GM12865 (cell line): ENCODE data around the gene ADM5.

Source experiments
- DNase-seq: peaks from one replicate; pipeline ENCODE4 v3.0.0; 2010; ENCODE audit warnings: low read depth
- H3K4me3 ChIP-seq: 2 replicates; pipeline ENCODE4 v1.5.1; 2011; ENCODE audit warnings: mild to moderate bottlenecking, low read depth, low read length, control low read depth
- CTCF ChIP-seq: IDR thresholded peaks from 2 replicates; pipeline ENCODE4 v1.5.1; 2011; ENCODE audit warnings: low read length, control low read depth, low read depth, inconsistent platforms; ENCODE audit not compliant: insufficient read depth; ENCODE audit errors: missing control alignments

Gene ADM5

GRCh38 chr19:49691243-49692146 is 2.1 kb downstream of the ADM5 start:
- peak; percentile 38 for DNase-seq
- no peak overlapping the region for H3K4me3 ChIP-seq
- TF ChIP-seq CTCF: no peak

GRCh38 chr19:49692147-49692506 is 2.7 kb downstream of the ADM5 start:
- no peak for DNase-seq
- no peak for TF ChIP-seq CTCF
- no peak overlapping the region for H3K4me3 ChIP-seq

- no peak for TF ChIP-seq CTCF
- no peak overlapping the region for H3K4me3 ChIP-seq
- no peak for DNase-seq
Observed at GRCh38 chr19:49696115-49696514, 6.7 kb downstream of the ADM5 start.

GRCh38 chr19:49696865-49697264 is 7.5 kb downstream of the ADM5 start:
- DNase-seq: no peak
- no peak for TF ChIP-seq CTCF
- H3K4me3 ChIP-seq: no peak overlapping the region

GRCh38 chr19:49699364-49699763 is 10.0 kb downstream of the ADM5 start:
- no peak overlapping the region for H3K4me3 ChIP-seq
- TF ChIP-seq CTCF: no peak
- DNase-seq: no peak

GRCh38 chr19:49700563-49700962 is 11.2 kb downstream of the ADM5 start:
- no peak for TF ChIP-seq CTCF
- no peak for DNase-seq
- no peak overlapping the region for H3K4me3 ChIP-seq
